GM13977 (cell line): ENCODE data around the gene GATA1.

Source experiments
- DNase-seq: peaks from one replicate; pipeline ENCODE4 v3.0.0; 2012; ENCODE audit warnings: low spot score
- in situ Hi-C: fragments of 300-500 bp; cut with MboI; formaldehyde crosslinking; loops from one replicate; pipeline ENCODE4 v1.12.0; 2022; ENCODE audit warnings: low sequenced_read_pairs, low pct_unique_long_range_greater_than_20kb, mixed read lengths, inconsistent platforms; ENCODE audit not compliant: unreplicated experiment
- TF ChIP-seq, protein P1 (sequence below): IDR thresholded peaks from 2 replicates; pipeline ENCODE4 v1.5.1; 2012; ENCODE audit warnings: mild to moderate bottlenecking, control low read depth; ENCODE audit not compliant: insufficient read depth; ENCODE audit errors: extremely low read depth, missing control alignments

The GATA1 gene

DNA sequence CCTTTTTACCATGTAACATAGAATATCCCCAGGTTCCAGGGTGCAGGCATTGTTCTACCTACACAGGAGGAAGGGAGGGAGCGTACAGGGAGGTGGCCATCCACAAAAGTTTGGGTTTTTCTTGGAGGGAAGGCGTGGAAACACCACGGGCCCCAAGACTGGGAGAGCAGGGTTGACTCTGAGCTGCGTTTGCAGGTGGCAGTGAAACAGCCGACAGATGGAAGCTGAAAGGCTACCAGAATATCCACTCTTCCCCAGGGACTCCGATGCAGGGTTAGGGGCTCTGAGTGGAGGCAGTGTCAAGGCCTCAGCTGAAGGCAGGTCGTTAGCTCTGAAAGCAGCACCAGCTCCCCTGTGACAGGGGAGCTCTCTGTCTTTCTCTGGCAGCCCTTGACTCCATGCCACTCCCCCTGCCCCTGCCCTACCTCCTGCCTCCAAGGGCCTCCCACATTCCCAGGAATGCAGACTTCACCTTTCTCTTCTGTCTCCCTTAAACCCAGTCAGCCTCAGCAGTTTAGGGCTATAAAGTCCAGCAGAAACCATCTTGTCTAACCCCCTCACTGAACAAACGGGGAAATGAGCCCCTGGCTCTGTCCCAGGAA, 38.9 kb upstream of the GATA1 start:
- DNase-seq = no peak
- TF ChIP-seq, protein P1, sequence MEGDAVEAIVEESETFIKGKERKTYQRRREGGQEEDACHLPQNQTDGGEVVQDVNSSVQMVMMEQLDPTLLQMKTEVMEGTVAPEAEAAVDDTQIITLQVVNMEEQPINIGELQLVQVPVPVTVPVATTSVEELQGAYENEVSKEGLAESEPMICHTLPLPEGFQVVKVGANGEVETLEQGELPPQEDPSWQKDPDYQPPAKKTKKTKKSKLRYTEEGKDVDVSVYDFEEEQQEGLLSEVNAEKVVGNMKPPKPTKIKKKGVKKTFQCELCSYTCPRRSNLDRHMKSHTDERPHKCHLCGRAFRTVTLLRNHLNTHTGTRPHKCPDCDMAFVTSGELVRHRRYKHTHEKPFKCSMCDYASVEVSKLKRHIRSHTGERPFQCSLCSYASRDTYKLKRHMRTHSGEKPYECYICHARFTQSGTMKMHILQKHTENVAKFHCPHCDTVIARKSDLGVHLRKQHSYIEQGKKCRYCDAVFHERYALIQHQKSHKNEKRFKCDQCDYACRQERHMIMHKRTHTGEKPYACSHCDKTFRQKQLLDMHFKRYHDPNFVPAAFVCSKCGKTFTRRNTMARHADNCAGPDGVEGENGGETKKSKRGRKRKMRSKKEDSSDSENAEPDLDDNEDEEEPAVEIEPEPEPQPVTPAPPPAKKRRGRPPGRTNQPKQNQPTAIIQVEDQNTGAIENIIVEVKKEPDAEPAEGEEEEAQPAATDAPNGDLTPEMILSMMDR = no peak
- in situ Hi-C loops = no loop called here

DNA sequence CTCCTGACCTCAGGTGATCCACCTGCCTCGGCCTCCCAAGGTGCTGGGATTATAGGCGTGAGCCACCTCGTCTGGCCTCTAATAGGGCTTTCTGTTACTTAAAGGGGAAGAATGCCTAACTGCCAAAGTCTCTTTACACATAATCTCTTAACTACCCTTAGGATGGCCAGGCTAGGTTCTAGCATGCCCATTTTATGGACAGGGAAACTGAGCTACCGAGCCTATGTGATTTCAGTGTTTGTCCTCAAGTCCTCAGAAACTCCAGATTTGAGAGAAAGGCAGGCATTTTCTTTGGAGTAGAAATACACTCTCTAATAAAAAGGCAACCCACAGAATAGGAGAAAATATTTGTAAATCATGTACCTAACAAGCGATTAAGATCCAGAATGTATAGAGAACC, 37.2 kb upstream of the GATA1 start:
- TF ChIP-seq, protein P1 = no peak
- in situ Hi-C loops = no loop called here
- DNase-seq = no peak

GRCh38 chrX:48751343-48751742, 35.0 kb upstream of the GATA1 start:
- TF ChIP-seq, protein P1 = no peak
- in situ Hi-C loops = no loop called here
- DNase-seq = no peak

- DNase-seq = no peak
- TF ChIP-seq, protein P1 = no peak
- in situ Hi-C loops = no loop called here
Observed at GRCh38 chrX:48752498-48752897, 33.9 kb upstream of the GATA1 start.

GRCh38 chrX:48753708-48754228, 32.6 kb upstream of the GATA1 start:
- DNase-seq = no peak
- in situ Hi-C loops = no loop called here
- TF ChIP-seq, protein P1 = no peak

DNA sequence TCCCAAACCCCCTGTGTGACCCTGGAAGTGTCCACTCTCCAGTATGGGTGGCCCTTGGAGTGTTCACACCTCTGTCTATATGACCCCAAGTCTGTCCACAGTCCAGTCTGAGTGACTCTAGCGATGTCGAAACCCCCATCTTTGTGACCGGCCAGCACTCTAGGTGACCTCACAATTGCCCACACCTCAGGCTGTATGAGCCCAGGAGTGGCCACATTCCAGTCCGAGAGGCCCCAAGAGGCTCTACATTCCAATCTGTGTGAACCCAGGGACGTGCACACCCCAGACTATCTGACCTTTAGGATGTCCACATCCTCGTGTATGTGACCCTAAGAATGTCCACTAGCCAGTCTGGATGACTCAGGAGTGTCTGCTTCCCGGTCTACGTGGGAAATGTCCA, 32.2 kb upstream of the GATA1 start:
- in situ Hi-C loops = no loop called here
- TF ChIP-seq, protein P1 = no peak
- no peak for DNase-seq
